ENCODE results near the gene PSD2.

Gene PSD2

DNA sequence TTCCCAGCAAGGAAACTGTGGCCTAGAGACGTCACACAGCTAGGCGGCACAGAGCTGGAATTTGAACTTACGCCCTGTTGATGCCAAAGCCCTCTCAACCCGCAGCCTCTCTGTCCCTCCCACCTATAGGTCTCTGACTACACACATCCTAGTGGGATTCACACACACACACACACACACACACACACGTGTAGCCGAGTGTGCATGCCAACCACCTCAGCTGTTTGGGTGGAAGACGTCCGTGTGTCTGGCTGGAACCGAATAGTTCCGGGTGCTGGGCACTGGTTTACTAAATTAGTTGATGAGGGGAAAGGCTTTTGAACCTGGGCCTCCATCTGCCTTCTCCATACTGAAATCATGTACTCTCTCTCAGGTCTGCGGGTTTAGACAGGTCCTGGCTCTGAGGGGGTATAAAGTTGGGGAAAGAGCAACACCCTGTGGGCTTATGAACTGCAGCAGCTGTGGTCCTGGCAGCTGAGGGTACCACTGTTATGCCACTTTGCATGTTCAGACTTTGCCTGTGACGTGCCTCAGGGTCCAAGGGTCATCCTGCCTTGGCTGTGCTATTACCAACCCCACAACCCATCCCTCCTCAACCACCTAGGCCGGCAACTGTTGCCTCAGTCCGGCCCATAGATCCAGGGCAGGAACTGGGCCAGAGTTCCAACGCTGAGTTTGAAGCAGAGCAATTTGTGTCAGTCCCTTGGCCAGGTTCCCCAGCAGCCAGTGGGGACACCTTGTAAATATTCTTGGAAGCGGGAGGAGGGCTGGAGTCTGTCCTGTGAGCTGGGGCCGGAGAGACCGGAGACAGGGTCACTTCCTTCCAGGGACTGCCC, 50.5 kb downstream of the PSD2 start:
- TF ChIP-seq, protein P1, sequence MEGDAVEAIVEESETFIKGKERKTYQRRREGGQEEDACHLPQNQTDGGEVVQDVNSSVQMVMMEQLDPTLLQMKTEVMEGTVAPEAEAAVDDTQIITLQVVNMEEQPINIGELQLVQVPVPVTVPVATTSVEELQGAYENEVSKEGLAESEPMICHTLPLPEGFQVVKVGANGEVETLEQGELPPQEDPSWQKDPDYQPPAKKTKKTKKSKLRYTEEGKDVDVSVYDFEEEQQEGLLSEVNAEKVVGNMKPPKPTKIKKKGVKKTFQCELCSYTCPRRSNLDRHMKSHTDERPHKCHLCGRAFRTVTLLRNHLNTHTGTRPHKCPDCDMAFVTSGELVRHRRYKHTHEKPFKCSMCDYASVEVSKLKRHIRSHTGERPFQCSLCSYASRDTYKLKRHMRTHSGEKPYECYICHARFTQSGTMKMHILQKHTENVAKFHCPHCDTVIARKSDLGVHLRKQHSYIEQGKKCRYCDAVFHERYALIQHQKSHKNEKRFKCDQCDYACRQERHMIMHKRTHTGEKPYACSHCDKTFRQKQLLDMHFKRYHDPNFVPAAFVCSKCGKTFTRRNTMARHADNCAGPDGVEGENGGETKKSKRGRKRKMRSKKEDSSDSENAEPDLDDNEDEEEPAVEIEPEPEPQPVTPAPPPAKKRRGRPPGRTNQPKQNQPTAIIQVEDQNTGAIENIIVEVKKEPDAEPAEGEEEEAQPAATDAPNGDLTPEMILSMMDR (IDR thresholded peaks at IDR 0.05; ENCODE audit: insufficient read depth, missing control alignments) = no peak
- FAIRE-seq (no peak), DNase-seq (ENCODE audit: insufficient read length, low spot score) (no peak)

DNA sequence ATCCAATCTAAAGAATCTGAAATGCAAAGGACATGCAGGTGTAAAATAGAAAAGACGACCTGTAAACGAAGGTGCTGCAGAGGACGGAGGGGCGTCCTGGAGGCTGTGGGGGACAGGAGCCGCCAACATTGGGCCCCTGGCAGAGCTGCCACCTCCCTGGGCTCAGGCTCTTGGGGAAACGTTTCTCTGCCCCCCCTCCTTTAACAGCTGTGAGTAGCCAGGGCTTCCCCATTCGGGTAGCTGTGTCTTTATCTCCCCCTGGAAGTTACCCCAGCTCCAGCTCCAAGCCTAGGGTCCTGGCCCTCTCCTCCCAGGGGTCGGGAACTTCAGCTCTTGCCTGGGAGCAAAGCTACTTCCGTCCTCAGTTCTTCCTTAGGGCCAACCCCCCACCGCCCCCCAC, 51.5 kb downstream of the PSD2 start:
- TF ChIP-seq, protein P1 (IDR thresholded peaks at IDR 0.05; ENCODE audit: insufficient read depth, missing control alignments) = no peak
- no peak for FAIRE-seq

DNA sequence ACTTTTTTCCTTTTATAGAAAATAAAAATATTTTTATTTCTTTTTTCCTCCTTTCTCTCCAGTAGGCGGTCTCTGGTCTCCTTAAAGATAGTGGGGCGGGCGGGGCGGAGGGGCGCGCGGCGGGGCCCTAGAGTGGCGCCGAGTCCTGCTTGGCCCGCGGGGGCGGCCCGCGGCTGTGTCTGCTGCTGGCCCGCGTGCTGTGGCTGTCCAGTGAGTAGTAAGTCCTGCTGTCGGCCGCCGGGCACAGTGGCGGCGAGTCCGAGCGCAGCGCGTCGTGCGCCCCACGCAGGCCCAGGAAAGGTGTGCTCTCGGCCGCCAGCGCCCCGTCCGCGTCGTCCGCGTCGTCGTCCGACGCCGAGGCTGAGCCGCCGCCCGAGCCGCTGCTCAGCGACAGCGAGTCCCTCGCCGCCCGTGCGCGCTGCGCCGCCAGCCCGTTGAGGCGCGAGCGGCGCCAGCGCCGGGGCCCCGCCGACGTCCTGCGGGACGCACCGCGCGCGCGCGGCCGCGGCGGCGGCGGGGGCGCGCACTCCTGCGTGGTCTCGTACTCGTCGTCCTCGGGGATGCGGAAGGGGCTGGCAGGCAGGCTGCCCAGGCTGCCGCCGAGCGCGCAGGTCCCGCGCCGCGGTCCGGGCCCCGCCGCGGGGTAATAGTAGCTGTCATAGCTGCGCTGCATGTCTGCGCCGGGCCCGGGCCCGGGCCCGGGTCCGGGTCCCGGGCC, 52.3 kb downstream of the PSD2 start:
- no peak for FAIRE-seq
- no peak for DNase-seq (ENCODE audit: insufficient read length, low spot score)
- TF ChIP-seq, protein P1 (IDR thresholded peaks at IDR 0.05; ENCODE audit: insufficient read depth, missing control alignments) = no peak

More for the DNA sequence above, 51.5 kb downstream of the PSD2 start:
- DNase-seq (ENCODE audit: insufficient read length, low spot score) = no peak

DNA sequence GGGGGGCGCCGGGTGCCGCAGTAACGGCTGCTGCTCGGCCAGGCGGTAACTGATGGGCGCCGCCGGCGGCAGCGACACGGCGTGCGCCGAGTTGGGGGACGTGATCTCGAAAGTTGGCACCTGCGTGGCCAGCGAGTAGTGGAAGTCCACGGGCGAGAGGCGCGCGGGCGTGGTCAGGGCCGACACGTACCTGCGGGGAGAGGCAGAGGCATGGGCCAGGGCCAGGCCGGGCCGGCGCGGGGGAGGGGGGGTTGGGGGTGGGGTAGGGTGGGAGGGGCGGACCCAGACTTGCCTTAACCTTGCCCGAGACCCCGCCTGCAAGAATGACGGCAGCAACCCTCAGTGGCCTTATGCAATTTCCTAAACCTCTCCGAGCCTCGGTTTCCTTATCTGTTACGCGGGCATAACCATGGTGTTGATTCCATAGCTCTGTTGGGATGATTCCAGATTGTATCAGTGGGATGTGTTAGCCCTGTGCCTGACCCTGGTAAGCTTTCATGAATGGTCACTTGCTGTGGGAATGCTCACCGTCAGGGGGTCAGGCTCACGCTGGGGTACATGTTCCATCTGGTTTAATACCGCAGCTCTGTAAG, 53.0 kb downstream of the PSD2 start:
- DNase-seq (ENCODE audit: insufficient read length, low spot score) = no peak
- TF ChIP-seq, protein P1 (IDR thresholded peaks at IDR 0.05; ENCODE audit: insufficient read depth, missing control alignments) = no peak
- FAIRE-seq = no peak

DNA sequence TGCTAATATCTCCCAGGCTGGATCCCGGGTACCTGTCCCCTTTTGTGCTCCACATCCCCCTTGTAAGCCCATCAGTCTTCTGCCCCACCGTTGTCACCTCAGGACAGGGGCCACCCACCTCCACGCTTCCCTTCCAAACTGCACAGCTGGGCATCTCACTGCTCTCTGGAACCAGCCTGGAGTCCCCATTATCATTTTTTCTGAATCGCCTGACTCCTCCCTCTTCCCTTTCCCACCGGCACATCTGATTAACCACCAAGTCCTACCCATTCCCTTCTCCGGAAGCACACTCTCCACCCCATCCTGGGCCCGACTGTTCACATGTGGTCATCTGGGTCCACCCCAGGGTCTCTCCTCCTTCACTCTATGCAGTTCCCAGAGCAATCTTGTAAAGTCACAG, 53.9 kb downstream of the PSD2 start:
- TF ChIP-seq, protein P1 (IDR thresholded peaks at IDR 0.05; ENCODE audit: insufficient read depth, missing control alignments) = no peak
- no peak for FAIRE-seq
- DNase-seq (ENCODE audit: insufficient read length, low spot score) = no peak

DNA sequence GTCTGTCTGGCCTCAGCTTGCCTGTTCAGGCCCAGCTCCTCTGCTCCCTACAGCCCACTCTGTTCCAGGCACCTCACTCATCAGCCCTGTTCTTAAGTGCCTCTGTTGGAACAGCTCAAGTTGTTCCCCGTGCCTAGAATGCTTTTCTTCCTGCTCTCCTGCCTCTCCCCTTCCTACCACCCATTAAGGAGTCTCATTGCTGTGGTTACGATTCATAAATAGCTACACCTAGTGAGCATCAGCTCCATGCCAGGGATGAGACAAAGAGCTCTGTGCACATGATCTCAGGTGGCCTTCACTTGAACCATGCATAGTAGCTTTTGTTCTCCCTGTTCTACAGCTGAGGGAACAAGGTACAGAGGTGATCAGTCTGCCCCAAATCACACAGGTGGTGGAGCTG, 54.3 kb downstream of the PSD2 start:
- DNase-seq (ENCODE audit: insufficient read length, low spot score) (no peak), FAIRE-seq (no peak)
- TF ChIP-seq, protein P1 (IDR thresholded peaks at IDR 0.05; ENCODE audit: insufficient read depth, missing control alignments) = no peak
